ENCODE data around the gene GM2A.
A peak's percentile ranks its signal among the peaks of the same experiment; 100 is the strongest.

Gene GM2A

GRCh38 chr5:151218177-151218576 is 34.8 kb upstream of the GM2A start:
- Histone ChIP-seq H3K4me3 (ENCODE audit: low read length, poor library complexity, severe bottlenecking) (peak overlapping the region; percentile 23), H3K9ac (ENCODE audit: low read depth, low read length, poor library complexity, severe bottlenecking) (peak overlapping the region; percentile 53), H3K4me2 (ENCODE audit: low read depth, low read length, poor library complexity, severe bottlenecking) (peak overlapping the region; percentile 96)

GRCh38 chr5:151219138-151219537 is 33.8 kb upstream of the GM2A start:
- Histone ChIP-seq H3F3A (ENCODE audit: low read depth) (peaks cover 10% of the 10 kb centered on the region), H3K4me3 (ENCODE audit: low read length, poor library complexity, severe bottlenecking) (peak overlapping the region; percentile 28), H3K36me3 (ENCODE audit: insufficient read depth, low read length) (no peaks in the 10 kb centered on the region; the same call in 1 of the 2 replicates)

More at GRCh38 chr5:151218177-151218576, 34.8 kb upstream of the GM2A start:
- peaks cover 92% of the 10 kb centered on the region for H3K79me2 ChIP-seq (ENCODE audit: insufficient read depth, low read length)
- no peak overlapping the region for H2AFZ ChIP-seq (ENCODE audit: low read length)
- peaks cover 87% of the 10 kb centered on the region for H3K4me1 ChIP-seq (ENCODE audit: insufficient read depth, low read length, poor library complexity, severe bottlenecking)
- no peak for TF ChIP-seq CTCF (conservative IDR thresholded peaks at IDR 0.05; ENCODE audit: low read length)
- no peak for TF ChIP-seq EZH2phosphoT487 (IDR thresholded peaks at IDR 0.05; ENCODE audit: borderline replicate concordance)
- H3F3A ChIP-seq (ENCODE audit: low read depth): peaks cover 16% of the 10 kb centered on the region
- no peaks in the 10 kb centered on the region for H3K9me2 ChIP-seq (replicated peaks; ENCODE audit: low read depth, low read length)
- peaks cover 17% of the 10 kb centered on the region for H4K20me1 ChIP-seq (ENCODE audit: insufficient read depth, low read length, poor library complexity, severe bottlenecking)
- H3K27me3 ChIP-seq (ENCODE audit: insufficient read depth, low read length, poor library complexity, severe bottlenecking): no peaks in the 10 kb centered on the region
- no peaks in the 10 kb centered on the region; the same call in 1 of the 2 replicates for H3K36me3 ChIP-seq (ENCODE audit: insufficient read depth, low read length)
- H3K9me3 ChIP-seq (ENCODE audit: insufficient read depth, low read depth, low read length): no peaks in the 10 kb centered on the region

DNA sequence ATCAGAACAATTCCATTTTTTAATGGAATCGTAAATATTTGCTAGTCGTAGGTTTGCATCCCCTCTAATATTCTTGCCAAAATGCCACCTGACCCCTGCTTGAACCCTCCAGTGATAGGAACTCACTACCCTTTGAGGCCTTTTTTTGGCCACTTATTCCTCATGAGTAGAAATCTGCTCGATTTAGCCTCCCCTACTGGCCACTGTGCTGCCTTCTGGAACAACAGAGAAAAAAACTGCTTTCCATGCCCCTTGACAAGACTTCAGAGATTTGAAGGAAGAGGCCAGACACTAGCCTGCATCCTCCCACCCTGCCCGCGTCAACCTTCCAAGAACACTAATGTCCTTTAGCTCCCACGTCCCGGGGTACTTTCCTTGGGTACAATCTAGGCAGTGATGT is 33.2 kb upstream of the GM2A start:
- H3K9me2 ChIP-seq (replicated peaks; ENCODE audit: low read depth, low read length): no peaks in the 10 kb centered on the region
- peaks cover 17% of the 10 kb centered on the region for H4K20me1 ChIP-seq (ENCODE audit: insufficient read depth, low read length, poor library complexity, severe bottlenecking)
- H3K4me3 ChIP-seq (ENCODE audit: low read length, poor library complexity, severe bottlenecking): peak overlapping the region; percentile 77
- TF ChIP-seq EZH2phosphoT487 (IDR thresholded peaks at IDR 0.05; ENCODE audit: borderline replicate concordance) (no peak), CTCF (conservative IDR thresholded peaks at IDR 0.05; ENCODE audit: low read length) (peak; percentile 67)
- peaks cover 7% of the 10 kb centered on the region for H3F3A ChIP-seq (ENCODE audit: low read depth)
- peak overlapping the region; percentile 48 for H3K9ac ChIP-seq (ENCODE audit: low read depth, low read length, poor library complexity, severe bottlenecking)
- peaks cover 89% of the 10 kb centered on the region for H3K4me1 ChIP-seq (ENCODE audit: insufficient read depth, low read length, poor library complexity, severe bottlenecking)
- no peaks in the 10 kb centered on the region; the same call in 1 of the 2 replicates for H3K36me3 ChIP-seq (ENCODE audit: insufficient read depth, low read length)
- H3K79me2 ChIP-seq (ENCODE audit: insufficient read depth, low read length): peaks cover 96% of the 10 kb centered on the region
- no peak overlapping the region for H2AFZ ChIP-seq (ENCODE audit: low read length)
- peak overlapping the region; percentile 96 for H3K4me2 ChIP-seq (ENCODE audit: low read depth, low read length, poor library complexity, severe bottlenecking)
- no peaks in the 10 kb centered on the region for H3K9me3 ChIP-seq (ENCODE audit: insufficient read depth, low read depth, low read length)
- H3K27me3 ChIP-seq (ENCODE audit: insufficient read depth, low read length, poor library complexity, severe bottlenecking): no peaks in the 10 kb centered on the region

More at GRCh38 chr5:151219138-151219537, 33.8 kb upstream of the GM2A start:
- peak overlapping the region; percentile 53 for H3K9ac ChIP-seq (ENCODE audit: low read depth, low read length, poor library complexity, severe bottlenecking)
- peaks cover 17% of the 10 kb centered on the region for H4K20me1 ChIP-seq (ENCODE audit: insufficient read depth, low read length, poor library complexity, severe bottlenecking)
- H3K9me3 ChIP-seq (ENCODE audit: insufficient read depth, low read depth, low read length): no peaks in the 10 kb centered on the region
- no peak overlapping the region for H2AFZ ChIP-seq (ENCODE audit: low read length)
- TF ChIP-seq EZH2phosphoT487 (IDR thresholded peaks at IDR 0.05; ENCODE audit: borderline replicate concordance): no peak
- TF ChIP-seq CTCF (conservative IDR thresholded peaks at IDR 0.05; ENCODE audit: low read length): no peak
- peaks cover 86% of the 10 kb centered on the region for H3K4me1 ChIP-seq (ENCODE audit: insufficient read depth, low read length, poor library complexity, severe bottlenecking)
- H3K9me2 ChIP-seq (replicated peaks; ENCODE audit: low read depth, low read length): no peaks in the 10 kb centered on the region
- peaks cover 92% of the 10 kb centered on the region for H3K79me2 ChIP-seq (ENCODE audit: insufficient read depth, low read length)
- H3K4me2 ChIP-seq (ENCODE audit: low read depth, low read length, poor library complexity, severe bottlenecking): peak overlapping the region; percentile 96
- H3K27me3 ChIP-seq (ENCODE audit: insufficient read depth, low read length, poor library complexity, severe bottlenecking): no peaks in the 10 kb centered on the region
